HepG2 (cell line): Measurements from ENCODE around the gene ZNF486. TPM values are rescaled to one million over a fixed set of nuclear protein-coding genes. Genes with fewer than 3 reads are reported as not detected.

Source experiments
- CBX5 ChIP-seq: sonication (generic); formaldehyde crosslinking; IDR thresholded peaks from 2 replicates; pipeline ENCODE4 v1.4.0; 2020; ENCODE audit warnings: missing genetic modification reagents, borderline replicate concordance
- CEBPB ChIP-seq: IDR thresholded peaks from 2 replicates; pipeline ENCODE4 v1.6.1; 2011; ENCODE audit warnings: low read depth, low read length, improper control_type of control experiment, borderline replicate concordance
- CEBPG ChIP-seq: IDR thresholded peaks from 2 replicates; pipeline ENCODE4 v1.6.1; 2016
- KDM2A ChIP-seq: sonication (generic); formaldehyde crosslinking; IDR thresholded peaks from 2 replicates; pipeline ENCODE4 v1.4.0; 2020; ENCODE audit warnings: low read depth, missing genetic modification reagents, borderline replicate concordance
- KLF11 ChIP-seq: IDR thresholded peaks from 2 replicates; pipeline ENCODE4 v1.6.1; 2016; ENCODE audit warnings: missing compliant biosample characterization
- KLF16 ChIP-seq, 2 experiments: sonication (generic) in 1 of 2; formaldehyde crosslinking in 1 of 2; IDR thresholded peaks; 2 replicates each; pipeline versions ENCODE4 v1.6.1 to v1.8.0; 2016 to 2023; ENCODE audit warnings: missing genetic modification reagents in 2 of 2, missing compliant biosample characterization in 1 of 2
- NR1H2 ChIP-seq: sonication (generic); formaldehyde crosslinking; IDR thresholded peaks from 2 replicates; pipeline ENCODE4 v1.8.1; 2022; ENCODE audit warnings: low read depth, missing genetic modification reagents, borderline replicate concordance
- PHF8 ChIP-seq: sonication (generic); formaldehyde crosslinking; IDR thresholded peaks from 2 replicates; pipeline ENCODE4 v1.5.0; 2020; ENCODE audit warnings: missing genetic modification reagents
- POGZ ChIP-seq: sonication (generic); formaldehyde crosslinking; IDR thresholded peaks from 2 replicates; pipeline ENCODE4 v1.4.0; 2020; ENCODE audit warnings: mild to moderate bottlenecking, missing genetic modification reagents
- POLR2AphosphoS5 ChIP-seq: IDR thresholded peaks from 2 replicates; pipeline ENCODE4 v1.6.1; 2012; ENCODE audit warnings: low read depth, low read length
- POLR2G ChIP-seq: fragments of 200-400 bp; formaldehyde crosslinking; IDR thresholded peaks from 2 replicates; pipeline ENCODE4 v1.6.1; 2018; ENCODE audit warnings: mild to moderate bottlenecking, low read depth, low read length, moderate library complexity
- SALL1 ChIP-seq: sonication (generic); formaldehyde crosslinking; IDR thresholded peaks from 2 replicates; pipeline ENCODE4 v1.8.0; 2022; ENCODE audit warnings: mild to moderate bottlenecking, missing genetic modification reagents
- SAP130 ChIP-seq: IDR thresholded peaks from 2 replicates; pipeline ENCODE4 v1.6.1; 2016; ENCODE audit warnings: low read depth
- ZFY ChIP-seq: sonication (generic); formaldehyde crosslinking; IDR thresholded peaks from 2 replicates; pipeline ENCODE4 v1.4.0; 2020; ENCODE audit warnings: missing genetic modification reagents
- ZMYM4 ChIP-seq: sonication (generic); formaldehyde crosslinking; IDR thresholded peaks from 2 replicates; pipeline ENCODE4 v1.8.1; 2023; ENCODE audit warnings: mild to moderate bottlenecking, missing genetic modification reagents
- ZNF83 ChIP-seq: sonication (generic); formaldehyde crosslinking; IDR thresholded peaks from 2 replicates; pipeline ENCODE4 v1.4.0; 2020; ENCODE audit warnings: missing genetic modification reagents, mild to moderate bottlenecking, borderline replicate concordance
- polyA plus RNA-seq, 8 experiments: library from polyadenylated mRNA; depleted of rRNA in 3 of 8; stranded (reverse) in 7 of 8; unstranded in 1 of 8; fragments of >200 nt; fragmentation: Illumina TruSeq in 4 of 8; extraction: Trizol in 4 of 8; gene quantifications; 2 replicates each; pipeline versions ENCODE4 v1.2.1 to v1.2.3, GENCODE V29; 2011 to 2016; ENCODE audit warnings: low read depth in 4 of 8, missing spikeins in 1 of 8, mixed read lengths in 1 of 8; ENCODE audit not compliant: insufficient read depth in 1 of 8
- total RNA-seq, 5 experiments: library from RNA; depleted of rRNA; stranded (reverse); fragments of >200 nt; fragmentation: Illumina TruSeq; extraction: Trizol; gene quantifications; 2 replicates each; pipeline ENCODE4 v1.2.3, GENCODE V29; 2016; ENCODE audit warnings: low read depth in 1 of 5
- TF ChIP-seq, protein P1 (sequence below): IDR thresholded peaks from 2 replicates; pipeline ENCODE4 v1.6.1; 2016; ENCODE audit warnings: control low read depth
- TF ChIP-seq, protein P2 (sequence below): sonication (generic); formaldehyde crosslinking; IDR thresholded peaks from 2 replicates; pipeline ENCODE4 v1.8.1; 2023; ENCODE audit warnings: mild to moderate bottlenecking, missing genetic modification reagents

Gene ZNF486
- total and polyA plus RNA-seq, 2 of the 13 experiments (the other 11 are each of a cell fraction or from before 2014, with no cell fraction given): 0.70 to 2.1 TPM

DNA sequence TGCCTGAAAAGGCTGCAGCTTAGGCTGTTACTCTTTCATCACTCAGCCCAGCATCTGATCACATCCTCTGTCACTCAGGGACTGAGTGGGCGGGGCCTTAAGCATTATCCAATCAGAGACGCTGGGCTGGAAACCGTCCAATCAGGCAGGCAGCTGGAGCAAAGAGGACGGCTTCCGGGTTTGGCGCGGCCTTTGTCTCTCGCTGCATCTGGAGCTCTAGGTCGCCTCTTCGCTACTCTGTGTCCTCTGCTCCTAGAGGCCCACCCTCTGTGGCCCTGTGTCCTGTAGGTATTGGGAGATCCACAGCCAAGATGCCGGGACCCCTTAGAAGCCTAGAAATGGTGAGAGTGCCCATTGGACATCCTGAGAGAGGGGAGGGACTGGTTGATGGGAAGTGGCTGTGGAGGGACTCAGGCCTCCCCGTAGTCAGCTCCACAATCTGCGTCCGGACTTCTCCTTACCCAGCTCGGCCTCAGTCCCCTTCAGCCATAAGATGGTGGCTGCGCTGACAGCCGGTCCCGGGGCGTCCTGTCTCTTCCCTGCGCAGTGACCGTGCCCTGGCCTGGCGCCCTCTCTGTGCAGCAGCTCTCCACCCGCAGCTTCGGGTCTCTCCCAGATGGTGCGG is at the start of gene ZNF486 (continued):
- no peak for TF ChIP-seq CBX5
- TF ChIP-seq KLF11 (CRISPR knock-in tag): no peak
- 0 out of 2 replicates have a peak, but pooled peaks have one; percentile 12 for TF ChIP-seq KDM2A (CRISPR knock-in tag)
- peak; percentile 26; the same call in 1 of the 2 replicates for TF ChIP-seq CEBPB
- peak; percentile 44; the same call in 1 of the 2 replicates for TF ChIP-seq ZFY
- peak; percentile 40; the same call in 1 of the 2 replicates for TF ChIP-seq CEBPG (CRISPR knock-in tag)
- peak; percentile 12; the same call in 1 of the 2 replicates for TF ChIP-seq SALL1 (CRISPR knock-in tag)
- TF ChIP-seq ZNF83: no peak
- peak; percentile 39; the same call in 1 of the 2 replicates for TF ChIP-seq POGZ (CRISPR knock-in tag)
- no peak for TF ChIP-seq NR1H2 (CRISPR knock-in tag)
- TF ChIP-seq POLR2G: peak; percentile 66
- TF ChIP-seq, protein P1, sequence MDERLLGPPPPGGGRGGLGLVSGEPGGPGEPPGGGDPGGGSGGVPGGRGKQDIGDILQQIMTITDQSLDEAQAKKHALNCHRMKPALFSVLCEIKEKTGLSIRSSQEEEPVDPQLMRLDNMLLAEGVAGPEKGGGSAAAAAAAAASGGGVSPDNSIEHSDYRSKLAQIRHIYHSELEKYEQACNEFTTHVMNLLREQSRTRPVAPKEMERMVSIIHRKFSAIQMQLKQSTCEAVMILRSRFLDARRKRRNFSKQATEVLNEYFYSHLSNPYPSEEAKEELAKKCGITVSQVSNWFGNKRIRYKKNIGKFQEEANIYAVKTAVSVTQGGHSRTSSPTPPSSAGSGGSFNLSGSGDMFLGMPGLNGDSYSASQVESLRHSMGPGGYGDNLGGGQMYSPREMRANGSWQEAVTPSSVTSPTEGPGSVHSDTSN (CRISPR knock-in tag): peak; percentile 81
- TF ChIP-seq, protein P2, sequence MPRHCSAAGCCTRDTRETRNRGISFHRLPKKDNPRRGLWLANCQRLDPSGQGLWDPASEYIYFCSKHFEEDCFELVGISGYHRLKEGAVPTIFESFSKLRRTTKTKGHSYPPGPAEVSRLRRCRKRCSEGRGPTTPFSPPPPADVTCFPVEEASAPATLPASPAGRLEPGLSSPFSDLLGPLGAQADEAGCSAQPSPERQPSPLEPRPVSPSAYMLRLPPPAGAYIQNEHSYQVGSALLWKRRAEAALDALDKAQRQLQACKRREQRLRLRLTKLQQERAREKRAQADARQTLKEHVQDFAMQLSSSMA (CRISPR knock-in tag): no peak
- TF ChIP-seq PHF8: peak; percentile 52
- TF ChIP-seq POLR2AphosphoS5: peak; percentile 52; the same call in 1 of the 2 replicates
- no peak for TF ChIP-seq KLF16 (CRISPR knock-in tag; IDR thresholded peaks at IDR 0.05)
- 0 out of 2 replicates have a peak, but pooled peaks have one; percentile 18 for TF ChIP-seq ZMYM4
- TF ChIP-seq SAP130 (CRISPR knock-in tag): peak; percentile 62
